ENCODE results near the gene KLHDC1. TPM values are rescaled to one million over a fixed set of nuclear protein-coding genes. Genes with fewer than 3 reads are reported as not detected.

Gene KLHDC1
- total RNA-seq, 1 donor from 2014 or later: 0.17 TPM

- DNase-seq (ENCODE audit: low read depth): no peak
- no peak overlapping the region for H3K4me3 ChIP-seq (ENCODE audit: low read depth, low read length)
- TF ChIP-seq, protein P1, sequence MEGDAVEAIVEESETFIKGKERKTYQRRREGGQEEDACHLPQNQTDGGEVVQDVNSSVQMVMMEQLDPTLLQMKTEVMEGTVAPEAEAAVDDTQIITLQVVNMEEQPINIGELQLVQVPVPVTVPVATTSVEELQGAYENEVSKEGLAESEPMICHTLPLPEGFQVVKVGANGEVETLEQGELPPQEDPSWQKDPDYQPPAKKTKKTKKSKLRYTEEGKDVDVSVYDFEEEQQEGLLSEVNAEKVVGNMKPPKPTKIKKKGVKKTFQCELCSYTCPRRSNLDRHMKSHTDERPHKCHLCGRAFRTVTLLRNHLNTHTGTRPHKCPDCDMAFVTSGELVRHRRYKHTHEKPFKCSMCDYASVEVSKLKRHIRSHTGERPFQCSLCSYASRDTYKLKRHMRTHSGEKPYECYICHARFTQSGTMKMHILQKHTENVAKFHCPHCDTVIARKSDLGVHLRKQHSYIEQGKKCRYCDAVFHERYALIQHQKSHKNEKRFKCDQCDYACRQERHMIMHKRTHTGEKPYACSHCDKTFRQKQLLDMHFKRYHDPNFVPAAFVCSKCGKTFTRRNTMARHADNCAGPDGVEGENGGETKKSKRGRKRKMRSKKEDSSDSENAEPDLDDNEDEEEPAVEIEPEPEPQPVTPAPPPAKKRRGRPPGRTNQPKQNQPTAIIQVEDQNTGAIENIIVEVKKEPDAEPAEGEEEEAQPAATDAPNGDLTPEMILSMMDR (conservative IDR thresholded peaks at IDR 0.05; ENCODE audit: low read depth, low read length): no peak
These were observed 19.3 kb upstream of the KLHDC1 start for GRCh38 chr14:49673586-49673985.

DNA sequence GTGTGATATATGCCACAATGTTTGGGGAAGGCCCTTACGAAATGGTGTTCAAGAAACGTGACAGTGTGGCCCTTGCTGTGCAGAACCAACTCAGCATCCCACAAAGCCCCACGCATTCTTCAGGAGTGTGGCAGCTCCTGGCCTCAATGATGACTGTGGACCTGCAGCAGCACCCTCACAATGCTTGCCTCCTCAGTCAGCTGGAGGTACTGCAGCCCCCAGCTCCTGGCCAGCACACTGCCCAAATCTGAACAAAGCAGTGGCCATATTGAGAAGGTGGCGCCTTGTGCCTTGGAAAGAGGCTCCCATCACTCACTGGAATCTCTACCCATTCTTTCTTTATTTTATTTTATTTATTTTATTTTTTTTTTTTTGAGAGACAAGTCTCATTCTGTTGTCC, 15.3 kb upstream of the KLHDC1 start:
- H3K4me3 ChIP-seq (ENCODE audit: low read depth, low read length): no peak overlapping the region
- TF ChIP-seq, protein P1 (conservative IDR thresholded peaks at IDR 0.05; ENCODE audit: low read depth, low read length): peak; percentile 23
- DNase-seq (ENCODE audit: low read depth): no peak

- TF ChIP-seq, protein P1 (conservative IDR thresholded peaks at IDR 0.05; ENCODE audit: low read depth, low read length): no peak
- DNase-seq (ENCODE audit: low read depth): no peak
- H3K4me3 ChIP-seq (ENCODE audit: low read depth, low read length): no peak overlapping the region
These were observed 13.6 kb upstream of the KLHDC1 start for GRCh38 chr14:49679271-49679670.

- no peak for DNase-seq (ENCODE audit: low read depth)
- no peak overlapping the region for H3K4me3 ChIP-seq (ENCODE audit: low read depth, low read length)
- TF ChIP-seq, protein P1 (conservative IDR thresholded peaks at IDR 0.05; ENCODE audit: low read depth, low read length): no peak
These were observed 6.5 kb upstream of the KLHDC1 start for GRCh38 chr14:49686425-49686824.

- TF ChIP-seq, protein P1 (conservative IDR thresholded peaks at IDR 0.05; ENCODE audit: low read depth, low read length): no peak
- DNase-seq (ENCODE audit: low read depth): no peak
- H3K4me3 ChIP-seq (ENCODE audit: low read depth, low read length): peak within 1 kb of the TSS; percentile 79
These were observed 4.8 kb upstream of the KLHDC1 start, which contains the start of gene POLE2 for GRCh38 chr14:49687942-49688700. Gene POLE2 (minus strand): TSS chr14:49688214. CDS start chr14:49688203, 11 bp downstream.

GRCh38 chr14:49688701-49689030, 4.3 kb upstream of the KLHDC1 start:
- DNase-seq (ENCODE audit: low read depth): no peak
- H3K4me3 ChIP-seq (ENCODE audit: low read depth, low read length): peak overlapping the region; percentile 79
- TF ChIP-seq, protein P1 (conservative IDR thresholded peaks at IDR 0.05; ENCODE audit: low read depth, low read length): no peak

GRCh38 chr14:49691031-49691430, 1.9 kb upstream of the KLHDC1 start:
- H3K4me3 ChIP-seq (ENCODE audit: low read depth, low read length): no peak overlapping the region
- DNase-seq (ENCODE audit: low read depth): no peak
- TF ChIP-seq, protein P1 (conservative IDR thresholded peaks at IDR 0.05; ENCODE audit: low read depth, low read length): no peak

Measured in epithelial cell of proximal tubule (primary cell).